Neural cell (in vitro differentiated cells): ENCODE data around the gene MORC3. TPM values are rescaled to one million over a fixed set of nuclear protein-coding genes. Genes with fewer than 3 reads are reported as not detected.
"Not testable (repeated sequence)": the region's sequence is repeated elsewhere in the genome, so short reads cannot be mapped to it uniquely, and the experiment has no call there.

Source experiments
- H2AFZ ChIP-seq: fragments of 200-600, 300-800 bp; sonication (generic), shearing (Covaris generic); 2 replicates; pipeline ENCODE4 v1.6.0; 2014; ENCODE audit warnings: low read depth, mild to moderate bottlenecking, antibody characterized with exemption, low read length, moderate library complexity
- H3F3A ChIP-seq: fragments of 200-600 bp; shearing (Covaris generic); 2 replicates; pipeline ENCODE4 v1.6.1; 2016; ENCODE audit warnings: mild to moderate bottlenecking, moderate library complexity, mixed read lengths, antibody characterized with exemption, low read length; ENCODE audit not compliant: insufficient read depth, poor library complexity, severe bottlenecking
- H3K27ac ChIP-seq: fragments of 200-600, 300-800 bp; sonication (generic), shearing (Covaris generic); 2 replicates; pipeline ENCODE4 v1.5.1; 2014; ENCODE audit warnings: mild to moderate bottlenecking, low read length, moderate library complexity
- H3K27me3 ChIP-seq: fragments of 300-800, 200-600 bp; sonication (generic), shearing (Covaris generic); 2 replicates; pipeline ENCODE4 v1.6.0; 2014; ENCODE audit warnings: mild to moderate bottlenecking, low read depth, low read length, moderate library complexity; ENCODE audit not compliant: insufficient read depth
- H3K36me3 ChIP-seq: fragments of 300-800, 200-600 bp; sonication (generic), shearing (Covaris generic); 2 replicates; pipeline ENCODE4 v1.5.1; 2014; ENCODE audit warnings: mild to moderate bottlenecking, antibody characterized with exemption, low read length, moderate library complexity; ENCODE audit not compliant: insufficient read depth
- H3K4me2 ChIP-seq: fragments of 300-800, 200-600 bp; sonication (generic), shearing (Covaris generic); 2 replicates; pipeline ENCODE4 v1.6.0; 2014; ENCODE audit warnings: mild to moderate bottlenecking, low read length
- H3K4me3 ChIP-seq: fragments of 300-800, 200-600 bp; sonication (generic), shearing (Covaris generic); 2 replicates; pipeline ENCODE4 v1.5.1; 2014; ENCODE audit warnings: mild to moderate bottlenecking, low read length, moderate library complexity
- H3K79me2 ChIP-seq: fragments of 200-600 bp; shearing (Covaris generic); replicated peaks from 2 replicates; pipeline ENCODE4 v1.6.0; 2014; ENCODE audit warnings: mild to moderate bottlenecking, low read length, moderate library complexity; ENCODE audit not compliant: insufficient read depth
- H3K9ac ChIP-seq: fragments of 300-800, 200-600 bp; sonication (generic), shearing (Covaris generic); 2 replicates; pipeline ENCODE4 v1.6.1; 2016; ENCODE audit warnings: mild to moderate bottlenecking, low read length, mixed read lengths
- H3K9me2 ChIP-seq: fragments of 200-600 bp; shearing (Covaris generic); 2 replicates; pipeline ENCODE4 v1.6.1; 2016; ENCODE audit warnings: mild to moderate bottlenecking, low read length, mixed read lengths; ENCODE audit not compliant: insufficient read depth
- H3K9me3 ChIP-seq: fragments of 200-600, 300-800 bp; sonication (generic), shearing (Covaris generic); 2 replicates; pipeline ENCODE4 v1.6.1; 2016; ENCODE audit warnings: mild to moderate bottlenecking, mixed run types, low read length, moderate library complexity, mixed read lengths
- H4K20me1 ChIP-seq: fragments of 200-600 bp; shearing (Covaris generic); 2 replicates; pipeline ENCODE4 v1.6.1; 2016; ENCODE audit warnings: mild to moderate bottlenecking, mixed run types; ENCODE audit not compliant: insufficient read depth
- CTCF ChIP-seq: fragments of 450-650 bp; IDR thresholded peaks from 2 replicates; pipeline ENCODE4 v1.5.1; 2014; ENCODE audit warnings: antibody characterized with exemption, mild to moderate bottlenecking, moderate library complexity; ENCODE audit not compliant: poor library complexity, severe bottlenecking
- EP300 ChIP-seq: fragments of 450-650 bp; conservative IDR thresholded peaks from 2 replicates; pipeline ENCODE4 v1.6.1; 2014; ENCODE audit warnings: antibody characterized with exemption, mild to moderate bottlenecking, moderate library complexity; ENCODE audit not compliant: poor library complexity, severe bottlenecking
- EZH2 ChIP-seq: fragments of 200-600, 300-800 bp; shearing (Covaris generic), sonication (generic); IDR thresholded peaks from 2 replicates; pipeline ENCODE4 v1.6.1; 2014; ENCODE audit warnings: antibody characterized with exemption, low read length, borderline replicate concordance, mild to moderate bottlenecking; ENCODE audit not compliant: insufficient read depth, poor library complexity, severe bottlenecking
- MXI1 ChIP-seq: fragments of 450-650 bp; conservative IDR thresholded peaks from 2 replicates; pipeline ENCODE4 v1.6.1; 2014; ENCODE audit warnings: antibody characterized with exemption, mild to moderate bottlenecking; ENCODE audit not compliant: poor library complexity, severe bottlenecking
- POLR2AphosphoS5 ChIP-seq: IDR thresholded peaks from 2 replicates; pipeline ENCODE4 v1.6.1; 2012
- RAD21 ChIP-seq: fragments of 450-650 bp; conservative IDR thresholded peaks from 2 replicates; pipeline ENCODE4 v1.6.1; 2014; ENCODE audit warnings: antibody characterized with exemption, mild to moderate bottlenecking, moderate library complexity
- REST ChIP-seq: IDR thresholded peaks from 2 replicates; pipeline ENCODE4 v1.6.1; 2012; ENCODE audit warnings: borderline replicate concordance
- SMC3 ChIP-seq: fragments of 450-650 bp; conservative IDR thresholded peaks from 2 replicates; pipeline ENCODE4 v1.6.1; 2014; ENCODE audit warnings: antibody characterized with exemption, mild to moderate bottlenecking, moderate library complexity; ENCODE audit not compliant: poor library complexity
- TAF1 ChIP-seq: IDR thresholded peaks from 2 replicates; pipeline ENCODE4 v1.6.1; 2012; ENCODE audit warnings: low read depth
- polyA plus RNA-seq: library from polyadenylated mRNA; depleted of rRNA; stranded (reverse); fragments of >200 nt; gene quantifications from 2 replicates; pipeline ENCODE4 v1.2.3, GENCODE V29; 2014

The MORC3 gene
- polyA plus RNA-seq, 1 donor from 2014 or later: 65.4 TPM

GRCh38 chr21:36337099-36337509 is 17.1 kb downstream of the MORC3 start:
- no peak overlapping the region for H3K4me3 ChIP-seq
- H3K27me3 ChIP-seq: no peaks in the 10 kb centered on the region
- H3K79me2 ChIP-seq: peaks cover 31% of the 10 kb centered on the region
- H3K9ac ChIP-seq: no peak overlapping the region
- no peaks in the 10 kb centered on the region for H4K20me1 ChIP-seq
- H3K9me3 ChIP-seq: no peaks in the 10 kb centered on the region
- no peak overlapping the region for H2AFZ ChIP-seq
- H3F3A ChIP-seq: no peaks in the 10 kb centered on the region
- H3K9me2 ChIP-seq: no peaks in the 10 kb centered on the region
- H3K27ac ChIP-seq: no peak overlapping the region
- H3K36me3 ChIP-seq: peaks cover 3% of the 10 kb centered on the region
- no peak overlapping the region for H3K4me2 ChIP-seq
- TF ChIP-seq SMC3 (no peak), TAF1 (no peak), EZH2 (no peak), EP300 (no peak)

GRCh38 chr21:36338975-36339374 is 19.0 kb downstream of the MORC3 start:
- H3F3A ChIP-seq: no peaks in the 10 kb centered on the region

GRCh38 chr21:36342581-36342980 is 22.6 kb downstream of the MORC3 start:
- H3K4me2 ChIP-seq, H3K4me3 ChIP-seq, H3F3A ChIP-seq, H3K9ac ChIP-seq, H3K79me2 ChIP-seq, H2AFZ ChIP-seq, H4K20me1 ChIP-seq, H3K9me3 ChIP-seq, H3K9me2 ChIP-seq, H3K27me3 ChIP-seq, H3K27ac ChIP-seq: not testable (repeated sequence)
- H3K36me3 ChIP-seq: peaks cover 15% of the 10 kb centered on the region

More at GRCh38 chr21:36338975-36339374, 19.0 kb downstream of the MORC3 start:
- Histone ChIP-seq H3K36me3 (peaks cover 3% of the 10 kb centered on the region), H3K27ac (no peak overlapping the region), H2AFZ (no peak overlapping the region), H3K79me2 (peaks cover 17% of the 10 kb centered on the region), H4K20me1 (no peaks in the 10 kb centered on the region), H3K9ac (no peak overlapping the region), H3K9me2 (no peaks in the 10 kb centered on the region), H3K4me3 (no peak overlapping the region), H3K4me2 (no peak overlapping the region), H3K9me3 (no peaks in the 10 kb centered on the region), H3K27me3 (no peaks in the 10 kb centered on the region)
- no peak for TF ChIP-seq RAD21
- TF ChIP-seq MXI1: no peak
- TF ChIP-seq EZH2: no peak
- no peak for TF ChIP-seq TAF1
- TF ChIP-seq REST: no peak
- no peak for TF ChIP-seq SMC3
- TF ChIP-seq POLR2AphosphoS5: no peak
- no peak for TF ChIP-seq EP300
- TF ChIP-seq CTCF: no peak
